T-helper 9 cell (primary cell): ENCODE results near the gene HOXA9.

Source experiments
- DNase-seq: peaks from one replicate; pipeline ENCODE4 v3.0.0-alpha.2; 2020
- total RNA-seq, 2 donors: gene quantifications; one replicate each; lab custom pipeline; 2026; lab: John Stamatoyannopoulos, UW

HOXA9 gene
- 0 reads per million in 2 donors for total RNA-seq

DNA sequence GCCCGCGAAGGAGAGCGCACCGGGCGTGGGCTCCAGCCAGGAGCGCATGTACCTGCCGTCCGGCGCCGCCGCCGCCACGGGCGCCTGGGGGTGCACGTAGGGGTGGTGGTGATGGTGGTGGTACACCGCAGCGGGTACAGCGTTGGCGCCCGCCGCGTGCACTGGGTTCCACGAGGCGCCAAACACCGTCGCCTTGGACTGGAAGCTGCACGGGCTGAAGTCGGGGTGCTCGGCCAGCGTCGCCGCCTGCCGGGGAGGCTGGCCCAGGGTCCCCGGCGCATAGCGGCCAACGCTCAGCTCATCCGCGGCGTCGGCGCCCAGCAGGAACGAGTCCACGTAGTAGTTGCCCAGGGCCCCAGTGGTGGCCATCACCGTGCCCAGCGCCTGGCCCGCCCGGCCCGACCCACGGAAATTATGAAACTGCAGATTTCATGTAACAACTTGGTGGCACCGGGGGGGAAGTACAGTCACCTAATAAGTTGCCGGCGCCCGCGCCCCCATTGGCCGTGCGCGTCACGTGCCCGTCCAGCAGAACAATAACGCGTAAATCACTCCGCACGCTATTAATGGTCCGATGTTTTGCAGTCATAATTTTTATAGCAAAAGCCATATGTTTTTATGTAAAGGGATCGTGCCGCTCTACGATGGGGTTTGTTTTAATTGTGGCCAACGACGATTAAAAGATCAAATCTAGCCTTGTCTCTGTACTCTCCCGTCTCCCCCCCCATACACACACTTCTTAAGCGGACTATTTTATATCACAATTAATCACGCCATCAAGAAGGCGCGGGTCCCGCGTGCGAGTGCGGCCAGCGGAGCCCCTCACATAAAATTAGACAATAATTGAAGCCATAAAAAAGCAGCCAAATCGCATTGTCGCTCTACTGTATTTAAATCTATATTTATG is at the start of gene HOXA9:
TSS of gene HOXA9 (minus strand) at position 449 of the 907 bp plus-strand sequence. CDS start at position 369, 80 bp downstream.
- no peak for DNase-seq

DNA sequence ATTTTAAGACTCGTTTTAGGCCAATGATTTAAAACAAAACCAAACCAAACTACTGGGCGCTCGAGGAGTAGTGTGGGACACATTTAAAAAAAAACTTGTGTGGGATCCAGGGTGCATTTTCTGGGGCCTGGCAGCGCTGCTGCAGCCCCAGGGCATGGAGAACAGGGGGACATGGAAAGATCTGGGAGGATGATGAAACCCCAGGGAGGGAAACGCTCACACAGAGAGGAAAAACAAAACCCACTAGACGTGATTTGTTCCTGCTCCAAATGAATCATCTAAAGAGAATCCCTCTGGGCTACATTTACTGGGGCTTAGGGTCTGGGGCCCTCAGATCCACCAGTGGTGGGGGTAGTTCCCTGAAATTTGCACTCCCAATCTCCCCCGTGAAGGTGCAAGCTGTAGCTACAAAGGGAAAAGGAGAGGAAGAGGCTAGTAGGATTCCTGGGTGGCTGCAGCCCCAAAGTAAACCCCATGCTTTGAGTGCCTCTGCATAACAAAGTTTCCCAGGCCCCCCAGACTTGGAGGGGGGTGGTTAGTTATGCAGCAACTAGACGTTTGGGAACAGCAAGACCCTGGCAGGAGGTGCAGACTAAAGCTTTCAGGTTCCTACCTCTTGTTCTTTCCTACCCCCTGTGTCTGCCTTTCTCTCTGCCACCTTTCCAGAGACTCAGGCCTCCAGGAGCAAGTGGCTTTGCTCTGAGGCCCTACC is 49.1 kb upstream of the HOXA9 start:
- DNase-seq: no peak

DNA sequence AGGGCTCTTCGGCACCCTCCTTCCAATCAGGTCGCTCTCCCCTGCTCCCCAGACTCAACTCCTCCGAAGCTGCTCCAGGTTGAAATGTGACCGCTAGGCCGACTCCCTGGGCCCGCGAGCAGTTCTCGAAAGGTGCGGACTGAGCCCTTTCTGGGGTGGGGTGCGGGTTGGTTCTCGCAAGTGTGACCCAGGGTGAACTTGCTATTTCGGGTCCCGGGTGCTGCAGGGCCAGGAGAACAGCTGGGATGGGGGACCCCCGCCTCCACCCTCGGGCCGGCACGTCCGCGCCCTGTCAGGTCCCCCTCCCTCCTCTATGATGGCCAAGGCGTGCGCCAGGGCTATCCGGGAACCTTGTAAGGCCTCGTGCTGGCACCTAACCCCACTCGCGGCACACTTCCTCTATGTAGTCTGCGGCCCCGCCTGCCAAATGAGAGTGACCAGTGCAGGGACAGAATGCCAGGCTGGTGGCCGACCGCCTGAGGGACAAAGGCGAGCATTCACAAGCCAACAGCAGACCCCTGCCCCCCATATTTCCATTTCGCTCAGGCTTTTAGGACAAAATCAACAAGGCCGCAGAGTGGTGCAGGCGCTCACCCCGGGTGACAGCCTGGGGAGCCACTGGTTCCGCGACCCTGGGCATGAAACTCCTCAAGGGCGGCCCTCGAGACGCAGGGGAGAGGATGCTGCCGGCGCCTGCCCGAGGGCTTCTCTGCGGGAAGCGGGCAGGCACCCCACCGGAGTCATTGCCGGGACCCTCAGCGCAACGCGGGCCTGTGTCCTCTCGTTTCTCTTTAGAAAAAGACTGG is 48.3 kb upstream of the HOXA9 start:
- no peak for DNase-seq

DNA sequence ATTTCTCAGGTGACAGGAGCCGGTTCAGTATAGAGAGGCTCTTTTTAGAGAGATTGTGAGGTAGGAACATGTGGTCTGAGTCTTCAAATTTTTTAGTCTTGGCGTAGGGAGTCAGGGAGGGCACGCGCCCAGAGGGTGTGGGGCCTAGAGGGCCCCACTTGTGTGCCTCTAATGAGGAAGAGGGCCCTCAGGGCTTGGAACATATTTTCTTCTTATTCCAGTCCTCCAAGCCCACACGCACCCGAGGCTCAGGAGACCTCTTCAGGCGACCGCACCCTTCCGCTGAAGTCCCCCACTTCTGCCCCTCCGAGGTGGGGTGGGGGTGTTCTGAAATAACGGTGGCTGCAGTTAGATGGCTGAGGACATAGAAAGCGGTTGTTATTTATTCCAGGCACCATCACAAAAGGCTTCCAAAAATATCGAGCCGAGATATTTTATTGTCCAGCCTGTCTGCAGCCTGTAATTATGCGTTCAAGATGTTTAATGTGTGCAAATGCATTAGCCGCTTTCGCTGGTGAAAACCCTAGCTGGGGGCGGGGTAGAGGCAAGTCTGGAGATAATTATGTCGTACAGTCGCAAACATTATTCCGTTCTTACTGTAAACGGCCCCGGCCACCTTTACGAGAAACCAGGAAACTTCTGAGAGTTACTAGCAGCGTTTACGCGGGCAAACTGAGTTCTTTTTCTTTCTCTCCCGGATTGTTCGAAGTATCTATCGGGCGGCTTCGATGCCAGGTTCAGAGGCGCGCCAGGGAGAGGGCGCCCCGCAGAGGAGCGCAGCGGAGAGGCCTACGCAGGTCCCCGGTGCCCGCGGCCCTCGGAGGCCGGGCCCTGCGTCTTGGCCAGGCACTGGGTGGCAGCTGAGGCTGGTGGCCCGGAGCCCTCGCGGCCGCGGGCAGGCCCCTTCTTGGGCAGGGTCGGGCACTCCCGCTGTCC is 47.4 kb upstream of the HOXA9 start:
- no peak for DNase-seq

DNA sequence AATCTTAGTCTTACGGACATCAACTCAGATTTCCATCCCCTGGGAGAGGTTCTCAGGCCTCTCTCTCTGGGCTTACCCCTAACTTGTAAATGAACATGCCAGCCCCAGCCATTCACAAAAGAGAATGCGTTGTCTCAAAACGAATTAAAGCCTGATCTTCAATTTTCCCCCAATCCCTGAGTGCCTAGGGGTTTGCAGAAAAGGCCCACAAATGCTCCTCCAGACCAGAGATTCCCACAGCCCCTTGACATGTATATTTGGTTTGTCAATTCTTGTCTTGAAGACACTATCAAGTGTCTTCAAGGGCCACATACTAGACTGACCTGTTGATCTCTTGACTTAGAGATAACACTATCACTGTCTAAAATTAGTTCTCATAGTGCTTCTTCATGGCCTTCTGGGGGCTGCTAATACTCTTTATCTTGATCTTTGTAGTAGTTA is 46.4 kb upstream of the HOXA9 start:
- no peak for DNase-seq

DNA sequence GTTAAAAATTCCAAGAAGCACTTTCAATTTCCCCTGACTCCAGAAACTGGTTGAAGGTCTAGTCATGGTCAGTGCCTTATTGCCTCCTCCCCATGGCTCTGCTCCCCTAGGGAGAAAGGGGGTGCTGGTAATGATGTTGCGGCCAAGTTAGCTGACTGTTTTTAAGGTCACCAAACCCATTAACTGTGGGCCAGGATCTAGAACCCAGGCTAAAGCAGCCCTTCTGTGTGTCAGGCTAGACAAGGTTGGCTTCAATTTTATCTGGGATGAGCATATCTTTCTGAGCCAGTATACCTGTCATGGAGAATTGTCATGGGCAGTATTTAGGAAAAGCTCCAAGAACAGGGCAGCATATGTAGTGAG is 45.7 kb upstream of the HOXA9 start:
- DNase-seq: no peak

DNA sequence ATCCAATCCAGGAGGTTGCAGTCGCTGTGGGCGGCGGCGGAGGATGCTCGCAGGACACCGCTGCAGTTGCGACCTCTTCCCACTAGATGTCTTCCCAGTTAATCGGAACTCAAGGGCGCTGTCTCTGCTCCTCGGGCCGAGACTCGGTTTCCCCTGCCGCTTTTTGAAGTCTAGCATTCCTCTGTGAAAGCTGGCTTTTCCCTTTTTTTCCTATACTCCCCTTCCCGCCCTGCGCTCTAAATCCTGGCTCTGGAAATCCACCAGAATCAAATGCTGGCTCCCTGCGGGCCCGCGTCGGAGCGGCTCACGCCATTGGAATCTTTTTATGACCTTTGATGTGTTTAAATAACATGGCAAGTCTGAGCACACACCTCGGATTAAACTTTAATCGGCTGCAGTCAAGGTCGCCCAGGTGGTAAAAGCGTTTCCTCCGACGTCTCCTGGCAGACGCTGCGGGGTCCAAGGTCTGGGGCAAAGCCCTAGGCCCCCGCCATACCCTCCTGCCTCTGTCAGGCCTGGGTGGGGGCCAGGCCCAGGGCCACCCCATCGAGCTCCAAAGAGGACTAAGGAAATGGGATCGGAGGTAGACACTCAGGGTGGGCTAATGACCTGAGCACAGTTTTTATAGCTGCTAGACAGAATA is 45.2 kb upstream of the HOXA9 start:
- no peak for DNase-seq

DNA sequence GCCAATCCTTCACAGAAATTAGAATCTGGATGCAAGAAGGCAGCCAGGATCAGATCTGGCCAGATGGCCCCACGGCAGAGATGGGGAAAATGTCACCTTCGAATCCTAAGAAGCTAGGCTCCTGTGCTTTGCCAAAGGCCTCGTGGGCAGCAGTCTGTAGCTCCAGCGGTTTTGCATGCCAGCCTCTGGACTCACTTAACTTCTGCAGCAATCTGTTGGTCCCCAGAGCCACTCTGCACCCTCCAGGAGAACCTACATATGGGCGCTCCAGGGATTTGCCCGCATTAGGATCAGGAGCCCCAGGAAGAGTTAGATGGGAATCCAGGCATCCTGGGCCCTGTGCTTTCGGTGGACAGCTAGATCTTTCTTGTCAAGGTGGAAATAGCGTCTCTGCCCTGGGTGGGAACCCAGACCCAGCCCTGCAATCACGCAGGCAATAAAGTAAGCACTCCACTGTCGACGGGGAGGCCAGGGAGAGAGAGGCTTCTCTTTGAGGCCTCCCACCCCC is 44.6 kb upstream of the HOXA9 start:
- no peak for DNase-seq

DNA sequence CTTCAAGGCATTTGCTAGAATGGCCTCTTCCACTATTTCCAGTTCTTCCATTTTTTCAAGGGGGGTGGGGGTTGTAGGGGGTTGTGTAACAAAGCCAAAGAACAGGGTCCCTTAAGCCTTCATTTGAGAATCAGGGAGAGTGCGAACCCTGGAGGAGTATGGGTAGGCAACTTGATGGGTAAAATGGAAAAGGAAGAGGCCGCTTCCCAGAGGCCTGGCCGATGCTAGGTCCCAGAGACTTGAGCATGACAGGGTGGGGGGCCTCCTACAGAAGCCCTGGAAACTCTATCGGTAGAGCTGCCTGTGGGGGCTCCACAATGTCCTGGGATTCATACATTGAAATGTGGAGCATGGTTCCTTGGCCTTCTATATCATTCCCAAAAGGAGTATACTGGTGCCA is 43.7 kb upstream of the HOXA9 start:
- DNase-seq: no peak

DNA sequence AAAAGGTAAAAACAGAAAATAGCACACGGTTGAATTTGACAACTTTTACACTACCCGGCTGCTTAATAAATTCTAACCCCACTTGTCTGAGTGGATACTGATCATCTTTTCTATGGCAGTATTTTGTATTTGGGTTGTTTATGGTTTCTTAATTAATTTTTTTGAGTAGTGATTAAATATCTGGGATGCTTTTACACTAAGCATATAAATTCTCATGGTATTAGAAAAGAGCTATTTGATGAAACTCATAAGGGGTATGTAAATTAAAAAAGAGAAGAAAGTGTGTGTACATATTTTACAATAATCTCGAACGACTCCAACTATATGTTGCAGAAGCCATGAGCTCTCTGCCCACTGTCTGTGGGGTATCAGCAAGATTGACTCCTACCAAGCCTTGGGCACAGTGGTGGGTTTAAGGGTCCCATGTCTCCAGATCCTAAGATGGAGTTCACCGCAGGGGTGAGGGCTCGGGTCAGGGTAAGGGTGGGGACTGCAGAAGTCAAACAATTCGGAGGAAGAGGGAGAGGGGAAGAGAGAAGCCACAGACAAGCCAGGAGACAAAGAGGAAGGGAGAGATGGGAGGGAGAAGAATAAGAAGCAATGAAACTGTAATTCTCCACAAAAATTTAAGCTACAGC is 42.1 kb upstream of the HOXA9 start:
- DNase-seq: no peak

DNA sequence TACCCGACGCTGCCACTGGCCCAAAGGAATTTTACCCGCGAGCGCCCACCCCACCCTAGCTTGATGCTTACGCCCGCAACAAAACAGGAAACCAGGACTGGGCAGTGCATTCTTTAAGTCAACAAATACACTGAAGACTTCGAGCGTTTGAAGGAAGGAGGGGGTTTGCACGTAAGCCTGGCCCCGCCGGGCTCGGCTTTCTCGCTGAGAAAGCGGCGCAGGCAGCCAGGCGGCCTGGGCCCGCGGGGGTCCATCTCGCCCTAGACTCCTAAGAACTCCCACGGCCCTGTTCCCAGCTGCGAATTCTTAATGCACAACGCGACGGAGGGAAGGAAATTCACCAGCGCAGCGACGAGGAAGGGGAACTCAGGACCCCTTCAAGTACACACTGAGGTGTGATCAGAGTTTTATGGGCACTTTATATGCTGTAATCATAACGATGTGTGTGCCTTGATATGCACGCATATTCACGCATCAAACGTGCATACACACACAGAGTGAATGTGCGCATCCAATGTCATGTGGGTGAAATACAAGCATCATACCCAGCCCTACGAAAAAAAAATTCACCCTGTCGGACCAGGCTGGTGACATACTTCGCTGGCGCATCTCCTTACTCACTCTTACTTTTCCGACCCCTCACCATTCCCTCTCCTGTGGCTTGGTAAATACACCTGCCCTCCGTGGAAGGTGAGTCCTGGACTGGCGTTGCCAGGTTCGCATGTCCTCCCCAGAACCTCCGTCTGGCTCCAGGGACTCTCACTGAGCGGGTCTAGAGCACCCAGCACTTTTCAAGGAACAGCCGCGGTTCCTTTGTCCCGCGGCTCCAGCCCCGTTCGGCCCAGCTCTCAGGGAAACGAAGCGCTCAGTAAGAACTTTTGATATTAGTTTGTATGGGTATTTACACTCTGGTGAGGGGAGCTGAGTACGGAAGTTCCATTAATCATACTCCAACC is 40.3 kb upstream of the HOXA9 start:
- DNase-seq: no peak

DNA sequence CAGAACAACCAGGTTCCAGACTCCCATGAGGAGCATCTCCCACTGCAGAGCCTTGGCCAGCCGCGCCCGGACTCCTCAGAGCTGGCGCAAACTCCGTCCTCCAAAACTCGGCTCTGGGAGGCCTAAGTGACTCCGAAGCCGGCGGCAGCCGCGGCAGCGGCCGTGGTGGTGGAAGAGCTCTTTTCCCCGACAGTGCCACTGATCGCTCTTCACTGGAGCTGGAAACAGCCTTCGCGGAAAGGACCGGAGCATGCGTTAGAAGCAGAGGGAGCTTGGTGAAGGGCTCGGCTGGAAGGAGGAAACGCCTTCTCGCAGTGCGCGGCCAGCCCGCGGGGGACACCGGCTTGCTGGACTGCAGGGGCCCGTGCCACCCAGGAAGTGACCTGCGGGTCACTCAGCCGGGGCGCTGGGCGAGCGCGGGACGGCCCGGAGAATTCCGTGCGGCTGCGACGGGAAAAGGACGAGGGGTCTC is 39.5 kb upstream of the HOXA9 start:
- DNase-seq: no peak

DNA sequence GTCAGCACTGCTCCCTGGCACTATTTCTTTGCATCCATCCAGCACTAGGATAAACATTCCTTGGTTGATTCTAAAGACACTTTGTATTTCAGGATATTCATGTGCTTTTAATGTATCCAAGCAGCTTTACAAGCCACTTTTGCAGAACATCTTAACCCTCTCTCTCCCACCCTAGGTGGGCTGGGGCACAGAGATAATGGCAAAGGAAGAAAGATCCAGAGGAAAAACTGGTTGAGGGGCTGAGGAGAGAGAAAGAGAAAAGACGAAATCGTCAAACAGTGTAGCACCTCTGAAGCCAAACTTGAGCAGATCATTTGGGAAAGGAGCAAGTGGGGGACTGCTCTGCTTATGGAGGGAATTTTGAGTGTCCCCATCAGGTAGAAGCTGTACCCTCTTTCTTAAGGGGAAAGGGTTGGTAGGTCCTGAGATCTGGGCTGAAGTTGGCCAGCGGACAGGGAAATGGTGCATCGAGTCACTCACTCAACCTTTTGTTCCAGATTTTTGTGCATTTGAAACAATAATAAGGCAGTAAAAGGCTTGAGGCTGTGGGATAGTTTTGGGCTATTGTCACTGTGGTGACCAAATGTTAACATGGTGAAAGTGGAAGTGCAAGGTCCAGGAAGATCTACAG is 38.7 kb upstream of the HOXA9 start:
- no peak for DNase-seq

DNA sequence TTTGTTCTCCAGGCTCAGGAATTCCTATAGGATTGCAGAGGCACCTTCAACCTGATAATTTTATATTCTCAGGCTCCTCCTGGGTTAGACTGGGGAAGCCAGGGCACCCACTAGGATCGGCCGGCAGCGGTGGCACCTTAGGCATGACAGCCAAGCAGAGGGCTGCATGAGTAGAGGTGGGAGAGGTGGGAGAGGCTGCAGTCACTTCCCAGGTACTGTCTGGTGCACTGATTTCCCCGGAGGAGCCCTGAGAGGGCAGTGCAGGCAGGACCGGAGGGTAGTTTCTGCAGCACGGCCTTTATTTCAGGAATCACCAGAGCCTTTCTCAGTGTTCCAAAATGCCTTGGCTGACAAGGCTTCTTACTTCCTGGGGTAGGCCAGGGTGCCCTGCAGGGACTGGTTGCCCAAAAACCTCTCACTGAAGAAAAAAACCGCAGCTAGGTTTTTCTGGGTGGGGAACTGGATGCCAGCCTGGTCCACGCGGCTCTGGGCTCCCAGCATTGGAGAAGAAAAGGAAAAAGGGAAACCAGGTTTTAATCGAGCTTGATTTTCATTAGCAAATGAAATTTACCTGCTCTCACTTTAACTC is 38.1 kb upstream of the HOXA9 start:
- DNase-seq: no peak

DNA sequence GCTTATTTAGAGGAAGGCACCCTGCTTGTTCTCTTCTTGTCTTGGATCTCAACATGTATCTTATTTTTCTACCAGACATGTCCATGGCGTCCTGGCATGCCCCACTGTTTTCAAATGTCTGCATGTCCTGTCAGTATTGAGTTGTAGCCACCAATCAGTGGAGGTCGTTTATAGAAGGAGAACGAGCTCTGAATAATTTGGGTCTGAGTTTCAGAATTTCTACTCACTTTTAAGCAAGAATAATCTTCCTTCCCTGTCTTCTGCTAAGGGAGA is 37.5 kb upstream of the HOXA9 start:
- no peak for DNase-seq

DNA sequence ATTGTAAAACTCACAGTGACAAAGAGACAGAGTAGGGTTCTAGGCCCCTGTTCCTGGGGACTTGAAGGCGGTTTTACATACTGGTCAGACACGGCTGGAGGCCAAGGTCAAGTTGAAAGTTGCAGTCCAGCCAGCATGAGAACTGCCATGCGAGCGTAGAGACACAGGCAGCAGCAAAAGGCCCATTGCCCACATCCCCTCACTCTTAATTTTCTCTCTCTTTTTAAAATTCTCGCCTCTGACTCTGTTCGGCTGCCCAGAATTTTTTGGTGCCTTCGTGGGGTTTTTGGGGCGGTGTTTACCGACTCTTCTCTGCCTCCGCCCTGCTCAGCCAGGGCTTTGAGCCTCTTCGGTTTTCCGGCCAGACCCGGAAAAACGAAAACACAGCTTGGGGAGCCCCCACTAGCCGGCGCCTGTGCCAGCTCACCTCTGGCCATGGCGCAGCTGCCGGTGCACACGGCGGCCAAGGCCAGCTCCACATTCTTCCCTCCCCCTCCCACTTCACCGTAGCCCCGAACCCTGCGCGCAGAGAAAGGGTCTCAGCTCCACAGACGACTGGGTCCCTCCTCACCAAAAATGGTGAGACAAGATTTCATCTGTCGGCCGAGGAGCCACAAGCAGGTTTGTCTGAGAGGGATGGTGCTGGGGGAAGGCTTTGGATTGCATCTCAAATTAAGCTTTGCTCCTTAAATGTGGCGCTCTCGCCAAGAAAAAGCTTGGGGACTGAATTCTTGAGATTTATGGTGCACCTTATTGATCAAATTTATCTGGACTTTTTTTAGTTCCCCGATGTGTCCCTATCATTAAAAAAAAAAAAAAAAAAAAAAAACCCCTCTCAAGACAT is 36.9 kb upstream of the HOXA9 start:
- no peak for DNase-seq

DNA sequence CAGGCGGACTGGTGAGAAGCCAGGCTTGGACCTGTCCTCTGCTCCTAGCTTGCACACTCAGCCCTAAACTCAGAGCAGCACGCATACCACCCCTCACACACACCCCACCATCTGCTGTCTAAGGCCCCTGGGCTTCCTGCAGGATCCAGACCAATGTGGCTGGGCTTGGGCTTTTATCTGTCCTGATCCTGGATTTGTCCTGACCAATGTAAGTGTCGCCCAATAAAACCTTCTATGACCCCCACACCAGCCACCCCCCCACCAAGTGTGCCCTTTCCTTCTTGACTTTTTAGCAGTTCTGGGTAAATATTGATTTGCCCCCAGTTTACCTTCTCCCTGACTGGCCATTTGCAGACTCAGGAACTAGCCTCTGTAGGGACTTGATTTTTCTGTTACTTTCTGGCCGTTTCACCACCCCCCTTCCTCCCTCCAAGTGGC is 36.3 kb upstream of the HOXA9 start:
- no peak for DNase-seq
